ENCODE data around the gene KIR3DL3.
"Not testable (repeated sequence)": the region's sequence is repeated elsewhere in the genome, so short reads cannot be mapped to it uniquely, and the experiment has no call there.

DNA sequence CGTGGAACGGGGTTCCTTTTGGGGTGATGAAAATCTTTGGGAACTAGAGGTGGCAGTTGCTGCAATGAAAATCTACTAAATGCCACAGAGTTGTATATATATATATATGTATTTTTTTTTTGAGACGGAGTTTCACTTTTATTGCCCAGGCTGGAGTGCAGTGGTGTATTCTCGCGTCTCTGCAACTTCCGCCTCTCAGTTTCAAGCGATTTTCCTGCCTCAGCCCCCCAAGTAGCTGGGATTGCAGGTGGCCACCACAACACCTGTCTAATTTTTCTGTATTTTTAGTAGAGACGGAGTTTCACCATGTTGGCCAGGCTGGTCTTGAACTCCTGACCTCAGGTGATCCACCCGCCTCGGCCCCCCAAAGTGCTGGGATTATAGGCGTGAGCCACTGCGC is 42.6 kb upstream of the KIR3DL3 start:
- TF ChIP-seq, protein P1, sequence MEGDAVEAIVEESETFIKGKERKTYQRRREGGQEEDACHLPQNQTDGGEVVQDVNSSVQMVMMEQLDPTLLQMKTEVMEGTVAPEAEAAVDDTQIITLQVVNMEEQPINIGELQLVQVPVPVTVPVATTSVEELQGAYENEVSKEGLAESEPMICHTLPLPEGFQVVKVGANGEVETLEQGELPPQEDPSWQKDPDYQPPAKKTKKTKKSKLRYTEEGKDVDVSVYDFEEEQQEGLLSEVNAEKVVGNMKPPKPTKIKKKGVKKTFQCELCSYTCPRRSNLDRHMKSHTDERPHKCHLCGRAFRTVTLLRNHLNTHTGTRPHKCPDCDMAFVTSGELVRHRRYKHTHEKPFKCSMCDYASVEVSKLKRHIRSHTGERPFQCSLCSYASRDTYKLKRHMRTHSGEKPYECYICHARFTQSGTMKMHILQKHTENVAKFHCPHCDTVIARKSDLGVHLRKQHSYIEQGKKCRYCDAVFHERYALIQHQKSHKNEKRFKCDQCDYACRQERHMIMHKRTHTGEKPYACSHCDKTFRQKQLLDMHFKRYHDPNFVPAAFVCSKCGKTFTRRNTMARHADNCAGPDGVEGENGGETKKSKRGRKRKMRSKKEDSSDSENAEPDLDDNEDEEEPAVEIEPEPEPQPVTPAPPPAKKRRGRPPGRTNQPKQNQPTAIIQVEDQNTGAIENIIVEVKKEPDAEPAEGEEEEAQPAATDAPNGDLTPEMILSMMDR (conservative IDR thresholded peaks at IDR 0.05; ENCODE audit: low read depth, low read length), result not testable (repeated sequence)
- not testable (repeated sequence) for TF ChIP-seq EZH2 (IDR thresholded peaks at IDR 0.05; ENCODE audit: borderline replicate concordance, low read depth, low read length, poor library complexity, severe bottlenecking)

Data from A673 (cell line).